GM12891 (cell line): ENCODE data around the gene PHACTR4.

Experiments used
- POLR2A ChIP-seq: IDR thresholded peaks from 2 replicates; pipeline ENCODE4 v1.6.1; 2011; ENCODE audit warnings: low read depth, low read length, control low read depth
- POU2F2 ChIP-seq: IDR thresholded peaks from 2 replicates; pipeline ENCODE4 v1.6.1; 2011; ENCODE audit warnings: low read depth, mild to moderate bottlenecking, control low read depth, low read length, moderate library complexity
- TAF1 ChIP-seq: IDR thresholded peaks from 2 replicates; pipeline ENCODE4 v1.6.1; 2011; ENCODE audit warnings: low read depth, low read length, control low read depth

- TF ChIP-seq POLR2A = no peak
- TF ChIP-seq TAF1 = no peak
- TF ChIP-seq POU2F2 = no peak
These were observed 67.9 kb downstream of the PHACTR4 start for GRCh38 chr1:28437264-28437923.
